ENCODE data around the gene SARDH.

The SARDH gene

GRCh38 chr9:133658442-133659431 lies 79.4 kb downstream of the SARDH start:
- in situ Hi-C loops (cut with HindIII; ENCODE audit: low pct_unique_long_range_greater_than_20kb, low sequenced_read_pairs) = no loop called here
- TF ChIP-seq JUND (IDR thresholded peaks at IDR 0.05; ENCODE audit: low read depth) = no peak
- peak; percentile 85 to 89 for DNase-seq (ENCODE audit: low read depth in 1 of 2, low spot score in 1 of 2)

- in situ Hi-C loops (cut with HindIII; ENCODE audit: low pct_unique_long_range_greater_than_20kb, low sequenced_read_pairs) = no loop called here
- DNase-seq (ENCODE audit: low read depth in 1 of 2, low spot score in 1 of 2) = no peak
- TF ChIP-seq JUND (IDR thresholded peaks at IDR 0.05; ENCODE audit: low read depth) = no peak
Observed at GRCh38 chr9:133657120-133657661, 81.0 kb downstream of the SARDH start.

- peak; percentile 36 to 56 for DNase-seq (ENCODE audit: low read depth in 1 of 2, low spot score in 1 of 2)
- in situ Hi-C loops (cut with HindIII; ENCODE audit: low pct_unique_long_range_greater_than_20kb, low sequenced_read_pairs) = no loop called here
- TF ChIP-seq JUND (IDR thresholded peaks at IDR 0.05; ENCODE audit: low read depth) = no peak
Observed at GRCh38 chr9:133656211-133657119, 81.7 kb downstream of the SARDH start.

- TF ChIP-seq JUND (IDR thresholded peaks at IDR 0.05; ENCODE audit: low read depth) = no peak
- no peak for DNase-seq (ENCODE audit: low read depth in 1 of 2, low spot score in 1 of 2)
- in situ Hi-C loops (cut with HindIII; ENCODE audit: low pct_unique_long_range_greater_than_20kb, low sequenced_read_pairs) = no loop called here
Observed at GRCh38 chr9:133655701-133656100, 82.5 kb downstream of the SARDH start.

- DNase-seq (ENCODE audit: low read depth in 1 of 2, low spot score in 1 of 2) = no peak
- TF ChIP-seq JUND (IDR thresholded peaks at IDR 0.05; ENCODE audit: low read depth) = no peak
- in situ Hi-C loops (cut with HindIII; ENCODE audit: low pct_unique_long_range_greater_than_20kb, low sequenced_read_pairs) = no loop called here
Observed at GRCh38 chr9:133654736-133655657, 83.2 kb downstream of the SARDH start.

- no peak for DNase-seq (ENCODE audit: low read depth in 1 of 2, low spot score in 1 of 2)
- no peak for TF ChIP-seq JUND (IDR thresholded peaks at IDR 0.05; ENCODE audit: low read depth)
- in situ Hi-C loops (cut with HindIII; ENCODE audit: low pct_unique_long_range_greater_than_20kb, low sequenced_read_pairs) = no loop called here
Observed at GRCh38 chr9:133653638-133654037, 84.5 kb downstream of the SARDH start.

GRCh38 chr9:133650026-133650425 lies 88.1 kb downstream of the SARDH start:
- in situ Hi-C loops (cut with HindIII; ENCODE audit: low pct_unique_long_range_greater_than_20kb, low sequenced_read_pairs) = no loop called here
- TF ChIP-seq JUND (IDR thresholded peaks at IDR 0.05; ENCODE audit: low read depth) = no peak
- DNase-seq (ENCODE audit: low read depth in 1 of 2, low spot score in 1 of 2) = no peak

- no peak for TF ChIP-seq JUND (IDR thresholded peaks at IDR 0.05; ENCODE audit: low read depth)
- in situ Hi-C loops (cut with HindIII; ENCODE audit: low pct_unique_long_range_greater_than_20kb, low sequenced_read_pairs) = no loop called here
- DNase-seq (ENCODE audit: low read depth in 1 of 2, low spot score in 1 of 2) = no peak
Observed at GRCh38 chr9:133649194-133649593, 89.0 kb downstream of the SARDH start.

GRCh38 chr9:133647765-133648469 lies 90.2 kb downstream of the SARDH start:
- TF ChIP-seq JUND (IDR thresholded peaks at IDR 0.05; ENCODE audit: low read depth) = no peak
- DNase-seq (ENCODE audit: low read depth in 1 of 2, low spot score in 1 of 2) = no peak

GRCh38 chr9:133647148-133647547 lies 91.0 kb downstream of the SARDH start:
- DNase-seq (ENCODE audit: low read depth in 1 of 2, low spot score in 1 of 2) = no peak
- in situ Hi-C loops (cut with HindIII; ENCODE audit: low pct_unique_long_range_greater_than_20kb, low sequenced_read_pairs) = no loop called here
- TF ChIP-seq JUND (IDR thresholded peaks at IDR 0.05; ENCODE audit: low read depth) = no peak

More at GRCh38 chr9:133647765-133648469, 90.2 kb downstream of the SARDH start:
- in situ Hi-C loops (cut with HindIII; ENCODE audit: low pct_unique_long_range_greater_than_20kb, low sequenced_read_pairs) = no loop called here

Measured in T47D (cell line).